RWPE2 (cell line): ENCODE results near the gene POFUT1.
A peak's percentile ranks its signal among the peaks of the same experiment; 100 is the strongest.

Source experiments
- ATAC-seq: fragments of 200-7000 bp; cut with Tn5 transposase; 3 replicates; pipeline ENCODE4 v1.9.1; 2021; ENCODE audit warnings: low read depth
- DNase-seq: peaks from one replicate; pipeline ENCODE4 v3.0.0-alpha.2; 2020; ENCODE audit warnings: low spot score
- H3K27ac ChIP-seq: fragments of 450-650 bp; 2 replicates; pipeline ENCODE4 v1.5.1; 2017; ENCODE audit warnings: mild to moderate bottlenecking; ENCODE audit not compliant: poor library complexity, severe bottlenecking
- H3K27me3 ChIP-seq: fragments of 250-450 bp; sonication (Bioruptor Pico); 2 replicates; pipeline ENCODE4 v1.5.1; 2021; ENCODE audit warnings: mild to moderate bottlenecking, moderate library complexity; ENCODE audit not compliant: insufficient read depth, poor library complexity, severe bottlenecking
- H3K36me3 ChIP-seq: fragments of 250-450 bp; sonication (Bioruptor Pico); 2 replicates; pipeline ENCODE4 v1.5.1; 2020; ENCODE audit warnings: low read depth, mild to moderate bottlenecking, moderate library complexity
- H3K4me1 ChIP-seq: fragments of 250-450 bp; sonication (Bioruptor Pico); 2 replicates; pipeline ENCODE4 v1.5.1; 2021; ENCODE audit warnings: mild to moderate bottlenecking, moderate library complexity; ENCODE audit not compliant: insufficient read depth, poor library complexity, severe bottlenecking
- H3K4me3 ChIP-seq: fragments of 250-450 bp; sonication (Bioruptor Pico); 2 replicates; pipeline ENCODE4 v1.5.1; 2021; ENCODE audit warnings: mild to moderate bottlenecking, moderate library complexity; ENCODE audit not compliant: severe bottlenecking
- H3K9me3 ChIP-seq: fragments of 250-450 bp; sonication (Bioruptor Pico); 2 replicates; pipeline ENCODE4 v1.5.1; 2021; ENCODE audit warnings: mild to moderate bottlenecking, moderate library complexity; ENCODE audit not compliant: severe bottlenecking
- TF ChIP-seq, protein P1 (sequence below): fragments of 450-650 bp; IDR thresholded peaks from one replicate; pipeline ENCODE4 v1.5.1; 2017; ENCODE audit warnings: mild to moderate bottlenecking, moderate library complexity; ENCODE audit not compliant: poor library complexity, severe bottlenecking

The POFUT1 gene

DNA sequence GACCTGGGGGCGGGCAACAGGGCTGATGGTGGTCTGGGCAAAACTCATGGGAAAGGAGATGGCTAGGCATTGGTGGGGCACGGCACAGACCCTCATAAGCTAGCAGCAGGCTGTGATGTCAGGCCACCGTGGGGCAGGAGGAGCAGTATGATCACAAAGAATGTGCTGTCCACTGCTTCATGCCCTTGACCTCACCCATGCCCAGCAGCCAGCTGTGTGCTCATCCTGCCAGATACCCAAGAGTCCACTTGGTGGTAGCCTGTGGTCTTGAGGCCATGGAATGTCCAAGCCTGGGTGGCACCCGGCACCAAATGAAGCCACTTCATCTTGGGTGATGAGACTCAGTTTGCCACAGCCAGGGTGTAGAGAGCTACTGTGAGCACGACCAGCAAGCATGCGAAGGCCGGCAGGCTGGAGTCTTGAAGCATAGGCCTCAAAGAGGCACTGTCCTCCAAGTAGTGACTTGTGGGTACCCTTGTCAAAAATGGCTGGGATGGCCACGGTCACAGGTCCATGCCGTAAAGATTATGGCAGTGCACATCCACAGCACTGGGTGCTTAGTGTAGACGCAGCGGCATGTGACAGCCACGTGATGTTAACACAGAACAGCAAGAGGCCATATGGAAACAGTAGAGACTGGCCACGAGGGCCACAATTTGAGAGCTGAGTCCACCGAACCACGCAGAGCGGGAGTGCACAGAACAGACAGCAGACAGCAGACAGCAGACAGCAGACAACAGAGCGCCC, 19.1 kb upstream of the POFUT1 start:
- Histone ChIP-seq H3K4me3 (no peak overlapping the region), H3K9me3 (no peaks in the 10 kb centered on the region), H3K27me3 (no peaks in the 10 kb centered on the region), H3K36me3 (no peaks in the 10 kb centered on the region), H3K4me1 (peaks cover 3% of the 10 kb centered on the region), H3K27ac (no peak overlapping the region)
- no peak for ATAC-seq
- DNase-seq = peak; percentile 79
- TF ChIP-seq, protein P1, sequence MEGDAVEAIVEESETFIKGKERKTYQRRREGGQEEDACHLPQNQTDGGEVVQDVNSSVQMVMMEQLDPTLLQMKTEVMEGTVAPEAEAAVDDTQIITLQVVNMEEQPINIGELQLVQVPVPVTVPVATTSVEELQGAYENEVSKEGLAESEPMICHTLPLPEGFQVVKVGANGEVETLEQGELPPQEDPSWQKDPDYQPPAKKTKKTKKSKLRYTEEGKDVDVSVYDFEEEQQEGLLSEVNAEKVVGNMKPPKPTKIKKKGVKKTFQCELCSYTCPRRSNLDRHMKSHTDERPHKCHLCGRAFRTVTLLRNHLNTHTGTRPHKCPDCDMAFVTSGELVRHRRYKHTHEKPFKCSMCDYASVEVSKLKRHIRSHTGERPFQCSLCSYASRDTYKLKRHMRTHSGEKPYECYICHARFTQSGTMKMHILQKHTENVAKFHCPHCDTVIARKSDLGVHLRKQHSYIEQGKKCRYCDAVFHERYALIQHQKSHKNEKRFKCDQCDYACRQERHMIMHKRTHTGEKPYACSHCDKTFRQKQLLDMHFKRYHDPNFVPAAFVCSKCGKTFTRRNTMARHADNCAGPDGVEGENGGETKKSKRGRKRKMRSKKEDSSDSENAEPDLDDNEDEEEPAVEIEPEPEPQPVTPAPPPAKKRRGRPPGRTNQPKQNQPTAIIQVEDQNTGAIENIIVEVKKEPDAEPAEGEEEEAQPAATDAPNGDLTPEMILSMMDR = no peak

DNA sequence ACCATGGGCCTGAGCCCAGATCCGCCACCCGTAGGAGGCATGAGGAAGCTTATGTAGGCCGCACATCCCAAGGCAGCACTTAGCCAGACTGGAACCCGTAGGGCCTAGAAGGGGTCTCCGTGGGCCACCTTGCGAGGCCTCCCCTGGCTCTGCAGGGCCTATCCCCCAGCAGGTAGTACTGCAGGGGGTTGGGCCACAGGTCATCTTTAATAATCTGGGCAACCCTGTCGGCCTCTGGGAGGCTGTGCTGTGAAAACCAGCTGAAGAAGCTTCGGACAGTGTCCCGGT, 18.6 kb upstream of the POFUT1 start:
- Histone ChIP-seq H3K4me1 (peaks cover 3% of the 10 kb centered on the region), H3K27ac (no peak overlapping the region)

DNA sequence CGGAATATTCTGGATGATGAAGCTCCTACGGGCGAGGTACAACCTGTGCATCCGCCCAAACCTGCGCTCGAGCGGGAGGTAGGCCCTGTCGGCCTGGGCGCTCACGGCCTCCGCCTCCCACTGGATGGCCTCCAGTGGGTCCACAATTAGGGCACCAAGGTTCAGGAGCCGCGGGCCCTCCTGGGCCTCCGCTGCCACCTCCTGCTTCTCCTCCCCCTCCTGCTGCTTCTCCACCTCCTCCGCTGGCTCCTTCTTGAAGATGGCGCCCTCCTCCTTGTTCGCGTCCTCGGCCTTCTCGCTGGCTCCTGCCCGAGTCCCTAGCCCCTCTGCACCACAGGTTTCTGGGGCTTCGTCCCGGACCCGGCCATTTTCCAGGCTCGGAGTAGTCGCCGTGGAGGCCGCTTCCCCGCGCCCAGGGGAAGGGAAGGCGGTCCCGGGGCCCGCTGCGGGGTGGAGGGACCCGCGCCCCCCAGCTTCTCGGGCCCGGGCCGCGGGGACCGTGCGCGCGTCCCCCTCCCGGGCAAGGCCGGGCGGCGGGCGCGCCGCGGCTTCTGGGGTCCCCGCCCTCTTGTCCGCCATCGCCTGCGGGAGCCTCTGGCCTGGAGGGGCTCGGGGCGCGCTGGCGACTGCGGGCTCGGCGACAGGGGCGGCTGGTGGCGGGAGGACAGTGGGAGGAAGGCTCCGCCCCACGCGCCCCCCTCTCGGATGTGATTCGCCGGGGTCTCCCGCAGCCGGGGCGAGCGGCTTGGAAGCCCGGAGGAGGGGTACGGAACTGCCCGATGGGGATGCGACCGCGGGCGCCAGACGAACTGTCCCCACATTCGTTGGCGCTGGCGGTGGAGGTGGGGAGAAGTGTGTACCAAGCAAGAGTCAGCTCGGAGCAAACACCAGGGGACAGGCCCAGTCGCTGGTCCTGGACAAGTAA, 17.7 kb upstream of the POFUT1 start:
- H3K9me3 ChIP-seq = no peaks in the 10 kb centered on the region
- ATAC-seq (peak; percentile 28), DNase-seq (peak; percentile 84)
- peak overlapping the region; percentile 31 for H3K4me3 ChIP-seq
- no peak overlapping the region for H3K27ac ChIP-seq
- no peaks in the 10 kb centered on the region for H3K27me3 ChIP-seq
- TF ChIP-seq, protein P1 = no peak
- H3K4me1 ChIP-seq = peaks cover 3% of the 10 kb centered on the region
- H3K36me3 ChIP-seq = peaks cover 2% of the 10 kb centered on the region

More for the DNA sequence above, 18.6 kb upstream of the POFUT1 start:
- ATAC-seq = no peak
- no peak for DNase-seq
- H3K9me3 ChIP-seq = no peaks in the 10 kb centered on the region
- TF ChIP-seq, protein P1 = no peak
- no peak overlapping the region for H3K4me3 ChIP-seq
- no peaks in the 10 kb centered on the region for H3K36me3 ChIP-seq
- H3K27me3 ChIP-seq = no peaks in the 10 kb centered on the region

DNA sequence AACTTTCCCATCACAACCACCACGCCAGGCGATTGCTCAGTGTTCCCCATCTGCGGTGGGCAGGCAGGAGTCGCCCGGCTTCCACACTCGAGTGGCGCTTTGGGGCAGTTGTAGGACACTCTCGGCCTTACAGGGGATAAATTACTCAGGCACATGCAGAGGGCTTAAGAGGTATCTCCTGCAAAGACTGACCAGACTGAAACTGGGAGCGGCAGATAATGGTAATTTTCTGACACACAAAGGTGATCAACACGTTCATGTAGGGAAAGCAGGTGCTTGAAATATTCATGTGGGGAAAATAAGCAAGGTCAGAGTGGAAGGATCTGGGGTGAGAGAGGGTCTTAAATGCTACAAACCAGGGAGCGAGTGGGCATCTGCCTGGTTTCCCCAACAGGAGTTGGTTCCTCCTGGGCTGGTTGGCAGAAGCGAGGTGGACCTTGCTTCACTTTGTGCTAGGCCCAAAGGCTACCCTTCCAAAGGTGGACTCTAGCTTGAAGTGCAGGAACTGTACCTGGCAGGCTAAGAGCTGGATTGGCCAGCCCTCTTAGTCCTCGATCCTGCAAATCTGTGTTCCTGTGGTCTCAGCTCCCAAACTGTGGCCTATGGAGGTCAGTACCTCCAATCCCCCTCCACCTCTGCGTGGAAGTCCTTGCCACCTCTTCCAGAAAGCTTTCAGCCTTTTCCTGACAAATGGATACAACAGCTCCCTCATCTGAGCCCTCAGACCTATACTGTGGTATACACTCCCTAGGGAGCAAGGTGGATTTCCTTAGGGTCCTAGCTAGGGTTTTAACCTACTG, 16.9 kb upstream of the POFUT1 start:
- ATAC-seq = peak; percentile 12

More for the DNA sequence above, 16.9 kb upstream of the POFUT1 start:
- Histone ChIP-seq H3K27ac (no peak overlapping the region), H3K27me3 (no peaks in the 10 kb centered on the region), H3K4me1 (peaks cover 3% of the 10 kb centered on the region), H3K9me3 (no peaks in the 10 kb centered on the region), H3K4me3 (no peak overlapping the region), H3K36me3 (peaks cover 10% of the 10 kb centered on the region)
- peak; percentile 62 for DNase-seq
- TF ChIP-seq, protein P1 = no peak
